Measurements from ENCODE around the gene CENPA.

GRCh38 chr2:26801328-26801727 is 15.5 kb downstream of the CENPA start:
- TF ChIP-seq CTCF (IDR thresholded peaks at IDR 0.05): no peak
- no peak for TF ChIP-seq EP300 (IDR thresholded peaks at IDR 0.05)

Measured in esophagus muscularis mucosa (tissue), 3 donors.